HAP-1 (cell line): Measurements from ENCODE around the gene LSR.

Experiments used
- DNase-seq, 2 experiments: peaks; one replicate each; pipeline ENCODE4 v3.0.0-alpha.2; 2016 to 2020; ENCODE audit warnings: low spot score in 2 of 2
- H3K27me3 ChIP-seq: fragments of 250-450 bp; sonication (Bioruptor Pico); 2 replicates; pipeline ENCODE4 v1.5.1; 2020; ENCODE audit warnings: low read depth, mild to moderate bottlenecking, moderate library complexity
- H3K36me3 ChIP-seq: fragments of 250-450 bp; sonication (Bioruptor Pico); replicated peaks from 2 replicates; pipeline ENCODE4 v1.5.1; 2020; ENCODE audit warnings: mild to moderate bottlenecking
- H3K4me1 ChIP-seq: fragments of 250-450 bp; sonication (Bioruptor Pico); 2 replicates; pipeline ENCODE4 v1.5.1; 2020; ENCODE audit warnings: mild to moderate bottlenecking
- H3K4me3 ChIP-seq: fragments of 250-450 bp; sonication (Bioruptor Pico); 2 replicates; pipeline ENCODE4 v1.5.1; 2020; ENCODE audit warnings: mild to moderate bottlenecking, moderate library complexity
- H3K9me3 ChIP-seq: fragments of 250-450 bp; sonication (Bioruptor Pico); 2 replicates; pipeline ENCODE4 v1.5.1; 2020; ENCODE audit warnings: mild to moderate bottlenecking, moderate library complexity
- in situ Hi-C: fragments of 300-500 bp; cut with MboI; formaldehyde crosslinking; loops from 3 replicates; pipeline ENCODE4 v1.14.3; 2020; ENCODE audit warnings: low sequenced_read_pairs, inconsistent platforms, mixed read lengths

LSR gene

GRCh38 chr19:35262101-35262761, 13.4 kb downstream of the LSR start:
- in situ Hi-C loops: no loop called here
- H3K36me3 ChIP-seq: peaks cover 55% of the 10 kb centered on the region
- DNase-seq: peak in 1 of 2 experiments; percentile 7

DNA sequence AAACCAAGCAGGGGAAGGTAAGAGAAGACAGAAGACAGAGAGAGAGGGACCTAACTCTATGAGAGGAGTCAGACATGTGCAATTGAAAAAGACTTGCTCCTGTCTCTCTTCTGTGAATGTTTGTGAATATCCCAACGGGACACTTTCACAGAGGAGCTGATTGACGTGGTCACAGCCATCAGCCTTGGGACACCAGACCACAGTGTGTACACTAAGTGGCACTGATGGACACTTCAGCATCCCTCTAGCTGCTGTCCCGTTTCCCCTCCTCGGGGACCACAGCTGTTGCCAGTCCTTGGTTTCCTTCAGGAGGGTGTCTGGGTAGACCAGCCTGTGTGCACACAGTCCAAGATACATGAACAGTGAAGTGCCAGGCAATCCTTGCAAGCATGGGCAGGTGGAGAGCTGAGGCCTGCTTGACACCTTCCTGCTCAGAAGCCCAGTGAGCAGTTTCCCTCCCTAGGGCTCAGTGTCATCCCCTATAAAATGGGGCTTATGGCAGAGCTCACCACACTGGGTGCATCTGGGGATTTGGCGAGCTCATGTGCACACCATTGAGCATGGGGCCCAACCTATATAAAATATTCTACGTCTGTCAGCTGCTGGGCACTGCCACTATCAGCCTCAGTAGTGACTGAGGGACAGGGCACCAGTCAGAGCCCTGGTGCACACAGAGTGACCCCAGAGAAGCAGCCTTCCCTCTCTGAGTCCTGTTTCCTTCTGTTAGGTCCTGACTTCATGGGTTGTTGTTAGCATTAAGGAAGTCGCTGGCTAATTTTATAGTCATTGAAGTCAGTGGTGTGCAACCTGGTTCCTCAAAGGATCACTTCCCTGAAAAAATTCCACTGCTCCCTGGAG, 15.7 kb downstream of the LSR start:
- DNase-seq: peak in 1 of 2 experiments; percentile 9
- Histone ChIP-seq H3K36me3 (peaks cover 55% of the 10 kb centered on the region), H3K9me3 (no peaks in the 10 kb centered on the region), H3K4me1 (peaks cover 4% of the 10 kb centered on the region), H3K27me3 (no peaks in the 10 kb centered on the region), H3K4me3 (no peak overlapping the region)
- in situ Hi-C loops: no loop called here

More at GRCh38 chr19:35262101-35262761, 13.4 kb downstream of the LSR start:
- Histone ChIP-seq H3K4me3 (no peak overlapping the region), H3K4me1 (peaks cover 4% of the 10 kb centered on the region), H3K9me3 (no peaks in the 10 kb centered on the region), H3K27me3 (no peaks in the 10 kb centered on the region)

- Histone ChIP-seq H3K4me3 (no peak overlapping the region), H3K4me1 (peaks cover 4% of the 10 kb centered on the region), H3K36me3 (peaks cover 55% of the 10 kb centered on the region), H3K9me3 (no peaks in the 10 kb centered on the region), H3K27me3 (no peaks in the 10 kb centered on the region)
- in situ Hi-C loops: no loop called here
- DNase-seq: peak in 1 of 2 experiments; percentile 5
Observed at GRCh38 chr19:35265126-35265899, 16.5 kb downstream of the LSR start.

GRCh38 chr19:35265900-35266519, 17.2 kb downstream of the LSR start:
- H3K36me3 ChIP-seq: peaks cover 59% of the 10 kb centered on the region
- DNase-seq: no peak
- no peak overlapping the region for H3K4me3 ChIP-seq
- in situ Hi-C loops: no loop called here
- no peaks in the 10 kb centered on the region for H3K27me3 ChIP-seq
- no peaks in the 10 kb centered on the region for H3K9me3 ChIP-seq
- H3K4me1 ChIP-seq: peaks cover 4% of the 10 kb centered on the region

- peaks cover 66% of the 10 kb centered on the region for H3K36me3 ChIP-seq
- H3K27me3 ChIP-seq: no peaks in the 10 kb centered on the region
- H3K4me1 ChIP-seq: peaks cover 4% of the 10 kb centered on the region
- in situ Hi-C loops: no loop called here
- peak overlapping the region; percentile 69 for H3K4me3 ChIP-seq
- peak in 1 of 2 experiments; percentile 63 for DNase-seq
- H3K9me3 ChIP-seq: no peaks in the 10 kb centered on the region
Observed at GRCh38 chr19:35266520-35267352, 17.9 kb downstream of the LSR start.

- Histone ChIP-seq H3K9me3 (no peaks in the 10 kb centered on the region), H3K36me3 (peaks cover 67% of the 10 kb centered on the region), H3K27me3 (no peaks in the 10 kb centered on the region), H3K4me1 (peaks cover 4% of the 10 kb centered on the region), H3K4me3 (peak overlapping the region; percentile 69)
- in situ Hi-C loops: no loop called here
- DNase-seq: peak in 1 of 2 experiments; percentile 49
Observed at GRCh38 chr19:35267353-35267817, 18.6 kb downstream of the LSR start.

DNA sequence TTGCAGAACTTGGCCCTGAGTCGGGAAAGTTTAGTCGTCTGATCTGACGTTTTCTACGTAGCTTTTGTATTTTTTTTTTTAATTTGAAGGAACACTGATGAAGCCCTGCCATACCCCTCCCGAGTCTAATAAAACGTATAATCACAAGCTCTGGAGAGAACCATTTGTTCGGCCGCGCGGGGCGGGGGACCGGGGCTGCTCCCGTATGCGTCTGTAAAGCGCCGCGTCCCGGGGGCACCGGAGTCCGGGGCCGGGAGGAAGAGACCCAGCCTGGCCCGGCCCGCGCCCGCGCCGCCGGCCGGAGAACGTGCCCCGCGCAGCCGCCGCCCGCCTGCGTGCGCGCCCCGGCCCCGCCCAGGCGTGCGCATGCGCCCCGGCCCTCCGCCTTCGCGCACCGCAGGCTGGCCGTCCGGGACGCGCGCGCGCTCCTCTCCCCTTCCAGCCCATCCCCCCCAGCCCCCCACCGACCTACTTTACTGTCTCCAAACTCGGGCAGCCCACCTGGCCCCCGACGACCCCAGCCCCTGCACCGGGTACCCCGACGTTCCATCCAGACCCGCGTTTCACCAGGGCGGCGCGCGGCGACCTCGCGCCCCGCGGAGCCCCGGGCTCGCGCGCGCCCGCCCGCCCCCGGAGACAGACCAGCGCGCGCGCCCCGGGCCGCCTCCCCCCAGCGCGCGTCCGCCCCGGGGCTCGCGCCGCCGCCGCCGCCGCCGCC, 19.2 kb downstream of the LSR start:
- peaks cover 62% of the 10 kb centered on the region for H3K36me3 ChIP-seq
- in situ Hi-C loops: no loop called here
- peak; percentile 57 to 72 for DNase-seq
- no peaks in the 10 kb centered on the region for H3K27me3 ChIP-seq
- peaks cover 4% of the 10 kb centered on the region for H3K4me1 ChIP-seq
- H3K9me3 ChIP-seq: no peaks in the 10 kb centered on the region
- peak overlapping the region; percentile 69 for H3K4me3 ChIP-seq

GRCh38 chr19:35268536-35269437, 20.0 kb downstream of the LSR start, which contains the start of gene USF2:
Gene USF2, plus strand, starts transcription at chr19:35268962. Its CDS starts 140 bp downstream, at chr19:35269102.
- in situ Hi-C loops: no loop called here
- peak; percentile 61 to 84 for DNase-seq

DNA sequence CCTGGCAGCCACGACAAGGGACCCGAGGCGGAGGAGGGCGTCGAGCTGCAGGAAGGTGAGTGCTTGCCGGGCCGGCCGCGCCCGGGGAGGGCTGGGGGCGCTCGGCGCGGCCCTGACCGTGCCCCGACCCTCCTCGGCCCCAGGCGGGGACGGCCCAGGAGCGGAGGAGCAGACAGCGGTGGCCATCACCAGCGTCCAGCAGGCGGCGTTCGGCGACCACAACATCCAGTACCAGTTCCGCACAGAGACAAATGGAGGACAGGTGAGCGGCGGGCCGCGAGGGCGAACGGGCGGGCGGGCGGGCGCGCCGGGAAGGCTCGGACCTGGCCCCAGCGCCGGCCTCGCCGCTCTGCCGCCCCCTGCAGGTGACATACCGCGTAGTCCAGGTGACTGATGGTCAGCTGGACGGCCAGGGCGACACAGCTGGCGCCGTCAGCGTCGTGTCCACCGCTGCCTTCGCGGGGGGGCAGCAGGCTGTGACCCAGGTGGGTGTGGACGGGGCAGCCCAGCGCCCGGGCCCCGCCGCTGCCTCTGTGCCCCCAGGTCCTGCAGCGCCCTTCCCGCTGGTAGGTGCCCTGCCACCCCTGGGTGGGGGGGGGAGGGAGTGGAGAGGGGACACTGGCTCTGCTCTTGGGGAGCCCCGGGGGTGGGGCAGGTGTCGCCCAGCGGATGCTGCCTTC, 20.8 kb downstream of the LSR start:
- in situ Hi-C loops: no loop called here
- Histone ChIP-seq H3K4me3 (peak overlapping the region; percentile 33), H3K9me3 (no peaks in the 10 kb centered on the region), H3K36me3 (peaks cover 66% of the 10 kb centered on the region), H3K4me1 (peaks cover 4% of the 10 kb centered on the region), H3K27me3 (no peaks in the 10 kb centered on the region)
- DNase-seq: peak; percentile 49 to 90

More at GRCh38 chr19:35268536-35269437, 20.0 kb downstream of the LSR start, which contains the start of gene USF2:
- Histone ChIP-seq H3K9me3 (no peaks in the 10 kb centered on the region), H3K4me3 (peak within 1 kb of the TSS; percentile 69), H3K36me3 (peaks cover 67% of the 10 kb centered on the region), H3K27me3 (no peaks in the 10 kb centered on the region), H3K4me1 (peaks cover 4% of the 10 kb centered on the region)

DNA sequence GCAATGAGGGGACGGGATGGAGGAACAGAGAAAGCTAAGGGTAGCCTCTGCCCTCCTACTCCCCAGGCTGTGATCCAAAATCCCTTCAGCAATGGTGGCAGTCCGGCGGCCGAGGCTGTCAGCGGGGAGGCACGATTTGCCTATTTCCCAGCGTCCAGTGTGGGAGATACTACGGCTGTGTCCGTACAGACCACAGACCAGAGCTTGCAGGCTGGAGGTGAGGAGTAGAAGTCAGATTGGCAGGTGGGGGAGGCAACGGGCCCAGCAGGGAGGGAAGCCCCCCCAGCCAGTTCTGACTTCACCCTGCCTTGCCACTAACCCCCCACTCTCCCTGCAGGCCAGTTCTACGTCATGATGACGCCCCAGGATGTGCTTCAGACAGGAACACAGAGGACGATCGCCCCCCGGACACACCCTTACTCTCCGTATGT, 21.6 kb downstream of the LSR start:
- Histone ChIP-seq H3K4me3 (no peak overlapping the region; the same call in 1 of the 2 replicates), H3K4me1 (peaks cover 4% of the 10 kb centered on the region), H3K27me3 (no peaks in the 10 kb centered on the region), H3K9me3 (no peaks in the 10 kb centered on the region), H3K36me3 (peaks cover 64% of the 10 kb centered on the region)
- no peak for DNase-seq
- in situ Hi-C loops: no loop called here

GRCh38 chr19:35271546-35271945, 22.7 kb downstream of the LSR start:
- Histone ChIP-seq H3K4me3 (no peak overlapping the region), H3K9me3 (no peaks in the 10 kb centered on the region), H3K4me1 (peaks cover 4% of the 10 kb centered on the region), H3K36me3 (peaks cover 55% of the 10 kb centered on the region), H3K27me3 (no peaks in the 10 kb centered on the region)
- no peak for DNase-seq
- in situ Hi-C loops: no loop called here
